Liver (tissue), 9 donors: ENCODE measurements around the gene NDFIP1. TPM values are rescaled to one million over a fixed set of nuclear protein-coding genes. Genes with fewer than 3 reads are reported as not detected.

Source experiments
- DNase-seq: peaks from one replicate; pipeline ENCODE4 v3.0.0-alpha.2; 2017; ENCODE audit warnings: low spot score
- H3K27ac ChIP-seq, 2 donors: one replicate each; pipeline ENCODE4 v1.7.0; 2013; ENCODE audit warnings: inconsistent platforms in 2 of 2, low read length in 2 of 2, control low read depth in 1 of 2, low read depth in 1 of 2, mild to moderate bottlenecking in 1 of 2
- H3K27me3 ChIP-seq, 4 donors: one replicate each; pipeline versions ENCODE4 v1.6.1 to v1.7.0; 2013; ENCODE audit warnings: low read length in 3 of 4, inconsistent platforms in 1 of 4, mild to moderate bottlenecking in 1 of 4, moderate library complexity in 1 of 4; ENCODE audit not compliant: control insufficient read depth in 4 of 4, insufficient read depth in 4 of 4
- H3K36me3 ChIP-seq, 4 donors: one replicate each; pipeline versions ENCODE4 v1.6.1 to v1.7.0; 2013; ENCODE audit warnings: low read length in 3 of 4, mild to moderate bottlenecking in 3 of 4, low read depth in 1 of 4, moderate library complexity in 1 of 4; ENCODE audit not compliant: control insufficient read depth in 4 of 4, insufficient read depth in 3 of 4
- H3K4me1 ChIP-seq, 4 donors: one replicate each; pipeline versions ENCODE4 v1.6.1 to v1.7.0; 2013; ENCODE audit warnings: low read length in 3 of 4, mild to moderate bottlenecking in 3 of 4, moderate library complexity in 1 of 4; ENCODE audit not compliant: control insufficient read depth in 4 of 4, insufficient read depth in 4 of 4
- H3K4me3 ChIP-seq, 3 donors: one replicate each; pipeline versions ENCODE4 v1.6.1 to v1.7.0; 2013; ENCODE audit warnings: low read length in 3 of 3, control low read depth in 1 of 3, low read depth in 1 of 3, mild to moderate bottlenecking in 1 of 3
- H3K9ac ChIP-seq, 2 donors: one replicate each; pipeline ENCODE4 v1.7.0; 2013; ENCODE audit warnings: low read length in 2 of 2, mild to moderate bottlenecking in 2 of 2, moderate library complexity in 2 of 2, control low read depth in 1 of 2, low read depth in 1 of 2
- H3K9me3 ChIP-seq, 4 donors: one replicate each; pipeline versions ENCODE4 v1.6.1 to v1.7.0; 2013; ENCODE audit warnings: low read length in 3 of 4; ENCODE audit not compliant: control insufficient read depth in 4 of 4
- EGR1 ChIP-seq, 2 donors: IDR thresholded peaks; 2 replicates each; pipeline ENCODE4 v1.6.1; 2016 to 2018; ENCODE audit warnings: antibody characterized with exemption in 2 of 2, low read depth in 2 of 2
- FOXA1 ChIP-seq: IDR thresholded peaks from 2 replicates; pipeline ENCODE4 v1.6.1; 2016; ENCODE audit warnings: antibody characterized with exemption
- GABPA ChIP-seq, 2 donors: IDR thresholded peaks in 1 of 2; conservative IDR thresholded peaks in 1 of 2; 2 replicates each; pipeline ENCODE4 v1.6.1; 2016; ENCODE audit warnings: antibody characterized with exemption in 2 of 2, mild to moderate bottlenecking in 1 of 2, moderate library complexity in 1 of 2
- HNF4A ChIP-seq, 2 donors: conservative IDR thresholded peaks; 2 replicates each; pipeline ENCODE4 v1.6.1; 2016; ENCODE audit warnings: antibody characterized with exemption in 2 of 2, mild to moderate bottlenecking in 2 of 2
- HNF4G ChIP-seq: IDR thresholded peaks from 2 replicates; pipeline ENCODE4 v1.6.1; 2016; ENCODE audit warnings: antibody characterized with exemption
- JUND ChIP-seq, 2 donors: IDR thresholded peaks; 2 replicates each; pipeline ENCODE4 v1.6.1; 2016; ENCODE audit warnings: antibody characterized with exemption in 2 of 2
- NR2F2 ChIP-seq: IDR thresholded peaks from 2 replicates; pipeline ENCODE4 v1.6.1; 2016; ENCODE audit warnings: antibody characterized with exemption
- RAD21 ChIP-seq, 2 donors: IDR thresholded peaks; 2 replicates each; pipeline ENCODE4 v1.6.1; 2016; ENCODE audit warnings: antibody characterized with exemption in 2 of 2, mild to moderate bottlenecking in 2 of 2
- RXRA ChIP-seq, 2 donors: IDR thresholded peaks; 2 replicates each; pipeline ENCODE4 v1.6.1; 2017 to 2018; ENCODE audit warnings: antibody characterized with exemption in 2 of 2, mild to moderate bottlenecking in 1 of 2
- SP1 ChIP-seq: IDR thresholded peaks from 2 replicates; pipeline ENCODE4 v1.6.1; 2018; ENCODE audit warnings: antibody characterized with exemption, mild to moderate bottlenecking
- TAF1 ChIP-seq: conservative IDR thresholded peaks from 2 replicates; pipeline ENCODE4 v1.6.1; 2016; ENCODE audit warnings: antibody characterized with exemption, mild to moderate bottlenecking
- YY1 ChIP-seq: IDR thresholded peaks from 2 replicates; pipeline ENCODE4 v1.6.1; 2016; ENCODE audit warnings: antibody characterized with exemption, mild to moderate bottlenecking
- WGBS: extraction: QIAGEN DNeasy Blood & Tissue Kit; methylation state at CpG from one replicate; pipeline ENCODE4 v1.1.7; 2013; 5-methylcytosine and 5-hydroxymethylcytosine counted together
- polyA plus RNA-seq, 2 donors: library from polyadenylated mRNA; stranded (reverse) in 1 of 2; unstranded in 1 of 2; fragments of 200-250 nt in 1 of 2; fragments of >200 nt in 1 of 2; fragmentation: Nextera tagmentation in 1 of 2; extraction: Ambion mirVana in 1 of 2; gene quantifications; one replicate each; pipeline versions ENCODE4 v1.2.1 to v1.2.3, GENCODE V29; 2013 to 2015
- total RNA-seq, 2 donors: library from RNA; depleted of rRNA; stranded (reverse); fragments of >200 nt; gene quantifications; one replicate each; pipeline ENCODE4 v1.2.3, GENCODE V29; 2014
- TF ChIP-seq, protein P1 (sequence below): IDR thresholded peaks from 2 replicates; pipeline ENCODE4 v1.6.1; 2016; ENCODE audit warnings: antibody characterized with exemption
- TF ChIP-seq, protein P2 (sequence below): fragments of 150-350 bp; IDR thresholded peaks from 2 replicates; pipeline ENCODE4 v1.5.1; 2017; ENCODE audit warnings: improper control_type of control experiment, low read depth, low read length; ENCODE audit not compliant: missing input control
- TF ChIP-seq, protein P3 (sequence below): IDR thresholded peaks from 2 replicates; pipeline ENCODE4 v1.6.1; 2016; ENCODE audit warnings: antibody characterized with exemption
- donor health status: healthy.
- donor health status: healthy.
- donor health status: healthy.
- donor health status: healthy.
- donor health status: healthy.

The NDFIP1 gene, protein sequence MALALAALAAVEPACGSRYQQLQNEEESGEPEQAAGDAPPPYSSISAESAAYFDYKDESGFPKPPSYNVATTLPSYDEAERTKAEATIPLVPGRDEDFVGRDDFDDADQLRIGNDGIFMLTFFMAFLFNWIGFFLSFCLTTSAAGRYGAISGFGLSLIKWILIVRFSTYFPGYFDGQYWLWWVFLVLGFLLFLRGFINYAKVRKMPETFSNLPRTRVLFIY
- total RNA-seq (10 to 100 TPM; 50.2 to 68.1 TPM), polyA plus RNA-seq (10 to 100 TPM; 43.5 to 63.9 TPM)

DNA sequence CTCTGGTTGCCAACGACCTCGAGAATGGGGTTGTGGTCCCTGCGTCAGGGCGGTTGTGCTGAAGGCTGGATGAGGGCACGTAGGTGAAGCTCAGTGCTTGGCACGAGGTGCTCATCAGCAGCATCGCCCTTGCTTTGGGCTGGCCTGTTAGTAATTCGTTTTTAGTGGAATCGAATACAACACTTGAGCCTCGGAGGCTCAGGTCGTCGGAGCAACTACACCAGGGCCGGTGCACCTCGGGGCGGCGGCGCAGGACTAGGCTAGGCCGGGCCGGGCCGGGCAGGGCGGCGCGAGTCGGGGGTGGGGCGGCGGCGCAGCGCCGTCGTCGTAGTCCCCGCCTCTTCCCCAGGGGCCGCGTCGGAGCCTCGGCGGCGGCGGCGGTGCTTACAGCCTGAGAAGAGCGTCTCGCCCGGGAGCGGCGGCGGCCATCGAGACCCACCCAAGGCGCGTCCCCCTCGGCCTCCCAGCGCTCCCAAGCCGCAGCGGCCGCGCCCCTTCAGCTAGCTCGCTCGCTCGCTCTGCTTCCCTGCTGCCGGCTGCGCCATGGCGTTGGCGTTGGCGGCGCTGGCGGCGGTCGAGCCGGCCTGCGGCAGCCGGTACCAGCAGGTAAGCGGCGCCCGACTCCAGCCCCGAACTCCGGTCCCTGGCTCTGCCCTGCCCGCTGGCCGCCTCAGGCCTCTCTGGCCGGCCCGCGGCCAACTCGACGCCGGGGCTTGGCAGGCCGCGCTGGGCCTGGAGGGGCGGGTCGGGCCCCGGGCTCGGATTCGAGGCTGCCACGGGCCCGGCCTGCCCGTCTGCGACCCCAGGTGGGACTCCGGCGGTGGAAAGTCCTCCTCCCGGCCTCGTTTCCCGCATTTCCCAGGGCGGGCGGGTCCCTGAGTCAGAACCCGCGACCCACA is at the start of gene NDFIP1:
NDFIP1 (plus strand) TSS at position 348 of the 899 bp plus-strand sequence; CDS start at position 544, 196 bp downstream.
- DNase-seq = peak; percentile 89
- Histone ChIP-seq H3K9ac (peak within 1 kb of the TSS; percentile 55 to 86), H3K27ac (peak within 1 kb of the TSS; percentile 90 to 94), H3K4me1 (peaks cover 9 to 19% (median 13%) of the 10 kb centered on the region in 4 donors), H3K27me3 (no peaks in the 10 kb centered on the region), H3K36me3 (no peaks in the 10 kb centered on the region), H3K4me3 (peak within 1 kb of the TSS; percentile 48 to 98 (median 86)), H3K9me3 (no peaks in the 10 kb centered on the region)
- WGBS = 2% methylated on average over 103 of the region's 103 CpGs
- TF ChIP-seq, protein P1, sequence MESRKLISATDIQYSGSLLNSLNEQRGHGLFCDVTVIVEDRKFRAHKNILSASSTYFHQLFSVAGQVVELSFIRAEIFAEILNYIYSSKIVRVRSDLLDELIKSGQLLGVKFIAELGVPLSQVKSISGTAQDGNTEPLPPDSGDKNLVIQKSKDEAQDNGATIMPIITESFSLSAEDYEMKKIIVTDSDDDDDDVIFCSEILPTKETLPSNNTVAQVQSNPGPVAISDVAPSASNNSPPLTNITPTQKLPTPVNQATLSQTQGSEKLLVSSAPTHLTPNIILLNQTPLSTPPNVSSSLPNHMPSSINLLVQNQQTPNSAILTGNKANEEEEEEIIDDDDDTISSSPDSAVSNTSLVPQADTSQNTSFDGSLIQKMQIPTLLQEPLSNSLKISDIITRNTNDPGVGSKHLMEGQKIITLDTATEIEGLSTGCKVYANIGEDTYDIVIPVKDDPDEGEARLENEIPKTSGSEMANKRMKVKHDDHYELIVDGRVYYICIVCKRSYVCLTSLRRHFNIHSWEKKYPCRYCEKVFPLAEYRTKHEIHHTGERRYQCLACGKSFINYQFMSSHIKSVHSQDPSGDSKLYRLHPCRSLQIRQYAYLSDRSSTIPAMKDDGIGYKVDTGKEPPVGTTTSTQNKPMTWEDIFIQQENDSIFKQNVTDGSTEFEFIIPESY = no peak
- TF ChIP-seq, protein P2, sequence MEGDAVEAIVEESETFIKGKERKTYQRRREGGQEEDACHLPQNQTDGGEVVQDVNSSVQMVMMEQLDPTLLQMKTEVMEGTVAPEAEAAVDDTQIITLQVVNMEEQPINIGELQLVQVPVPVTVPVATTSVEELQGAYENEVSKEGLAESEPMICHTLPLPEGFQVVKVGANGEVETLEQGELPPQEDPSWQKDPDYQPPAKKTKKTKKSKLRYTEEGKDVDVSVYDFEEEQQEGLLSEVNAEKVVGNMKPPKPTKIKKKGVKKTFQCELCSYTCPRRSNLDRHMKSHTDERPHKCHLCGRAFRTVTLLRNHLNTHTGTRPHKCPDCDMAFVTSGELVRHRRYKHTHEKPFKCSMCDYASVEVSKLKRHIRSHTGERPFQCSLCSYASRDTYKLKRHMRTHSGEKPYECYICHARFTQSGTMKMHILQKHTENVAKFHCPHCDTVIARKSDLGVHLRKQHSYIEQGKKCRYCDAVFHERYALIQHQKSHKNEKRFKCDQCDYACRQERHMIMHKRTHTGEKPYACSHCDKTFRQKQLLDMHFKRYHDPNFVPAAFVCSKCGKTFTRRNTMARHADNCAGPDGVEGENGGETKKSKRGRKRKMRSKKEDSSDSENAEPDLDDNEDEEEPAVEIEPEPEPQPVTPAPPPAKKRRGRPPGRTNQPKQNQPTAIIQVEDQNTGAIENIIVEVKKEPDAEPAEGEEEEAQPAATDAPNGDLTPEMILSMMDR = peak; percentile 19
- TF ChIP-seq, protein P3, sequence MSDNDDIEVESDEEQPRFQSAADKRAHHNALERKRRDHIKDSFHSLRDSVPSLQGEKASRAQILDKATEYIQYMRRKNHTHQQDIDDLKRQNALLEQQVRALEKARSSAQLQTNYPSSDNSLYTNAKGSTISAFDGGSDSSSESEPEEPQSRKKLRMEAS = no peak
- no peak for TF ChIP-seq GABPA (IDR thresholded peaks at IDR 0.05 in 1 of 2, conservative IDR thresholded peaks at IDR 0.05 in 1 of 2)
- no peak for TF ChIP-seq HNF4A (conservative IDR thresholded peaks at IDR 0.05)
- TF ChIP-seq TAF1 = no peak
- TF ChIP-seq NR2F2 = no peak
- TF ChIP-seq FOXA1 = no peak
- no peak for TF ChIP-seq JUND (IDR thresholded peaks at IDR 0.05)
- no peak for TF ChIP-seq HNF4G
- peak; percentile 39 for TF ChIP-seq YY1
- peak in 1 of 2 donors; percentile 42 for TF ChIP-seq RAD21 (IDR thresholded peaks at IDR 0.05)
- TF ChIP-seq RXRA (IDR thresholded peaks at IDR 0.05) = no peak
- peak; percentile 17 for TF ChIP-seq SP1
- no peak for TF ChIP-seq EGR1 (IDR thresholded peaks at IDR 0.05; ENCODE audit: low read depth in 2 of 2)

DNA sequence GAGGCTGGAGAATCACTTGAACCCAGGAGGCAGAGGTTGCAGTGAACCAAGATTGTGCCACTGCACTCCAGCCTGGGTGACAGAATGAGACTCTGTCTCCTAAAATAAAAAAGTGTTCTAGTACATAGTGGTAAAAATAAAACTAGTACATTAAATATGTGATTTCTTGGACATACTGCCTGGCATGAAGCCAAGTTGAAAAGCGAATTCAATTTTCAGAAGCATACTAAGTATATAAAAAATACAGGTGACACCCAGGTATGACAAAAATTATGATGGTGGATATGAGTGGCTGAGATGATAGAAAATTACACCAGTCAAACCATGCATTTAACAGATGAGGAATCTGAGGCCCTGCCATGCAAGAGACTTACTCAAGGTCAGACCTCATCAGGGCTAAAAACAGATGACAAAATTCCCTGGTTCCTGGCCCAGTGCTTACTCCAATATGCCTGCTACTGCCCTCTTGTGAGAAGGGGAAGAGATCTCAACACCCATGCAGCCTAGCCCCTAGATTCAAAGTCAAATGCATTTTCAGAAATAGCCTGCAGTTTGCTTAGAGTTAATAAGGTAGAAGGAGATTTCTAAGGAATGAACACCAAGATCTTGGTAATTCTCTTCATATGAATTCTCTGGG is 49.2 kb upstream of the NDFIP1 start:
- Histone ChIP-seq H3K27ac (no peak overlapping the region), H3K4me3 (no peak overlapping the region), H3K36me3 (no peaks in the 10 kb centered on the region), H3K4me1 (no peaks in the 10 kb centered on the region), H3K9me3 (no peaks in the 10 kb centered on the region), H3K9ac (no peak overlapping the region), H3K27me3 (no peaks in the 10 kb centered on the region)
- no peak for DNase-seq
- TF ChIP-seq EGR1 (IDR thresholded peaks at IDR 0.05; ENCODE audit: low read depth in 2 of 2) = no peak
- TF ChIP-seq RAD21 (IDR thresholded peaks at IDR 0.05) = peak in 1 of 2 donors; percentile 68
- WGBS = 93% methylated on average over 1 of the region's 1 CpG
